Peyer's patch (tissue), 4 donors: ENCODE results near the gene GPRIN3. TPM values are rescaled to one million over a fixed set of nuclear protein-coding genes. Genes with fewer than 3 reads are reported as not detected.

Source experiments
- DNase-seq, 3 donors: peaks; one replicate each; pipeline ENCODE4 v3.0.0-alpha.2; 2017 to 2019
- H3K27ac ChIP-seq, 4 donors: fragments of 200-600 bp; sonication (generic); one replicate each; pipeline ENCODE4 v1.5.1; 2016 to 2019
- H3K27me3 ChIP-seq, 2 donors: fragments of 200-600 bp; sonication (generic); one replicate each; pipeline ENCODE4 v1.5.1; 2019
- H3K36me3 ChIP-seq, 3 donors: fragments of 200-600 bp; sonication (generic); one replicate each; pipeline ENCODE4 v1.5.1; 2016 to 2019
- H3K4me1 ChIP-seq, 4 donors: fragments of 200-600 bp; sonication (generic); one replicate each; pipeline ENCODE4 v1.5.1; 2016 to 2019
- H3K4me3 ChIP-seq, 4 donors: fragments of 200-600 bp; sonication (generic); 1 replicate in 3 of 4; 2 replicates in 1 of 4; pipeline ENCODE4 v1.5.1; 2016 to 2019; ENCODE audit warnings: mild to moderate bottlenecking in 1 of 4
- H3K9me3 ChIP-seq, 4 donors: fragments of 200-600 bp; sonication (generic); one replicate each; pipeline ENCODE4 v1.5.1; 2016 to 2019; ENCODE audit warnings: mild to moderate bottlenecking in 1 of 4
- POLR2A ChIP-seq, 2 donors: fragments of 450-650 bp; IDR thresholded peaks; one replicate each; pipeline ENCODE4 v1.5.1; 2017; ENCODE audit warnings: antibody characterized with exemption in 2 of 2, mild to moderate bottlenecking in 2 of 2, moderate library complexity in 2 of 2
- total RNA-seq, 4 donors: library from RNA; depleted of rRNA; stranded (reverse); fragments of >200 nt; gene quantifications; one replicate each; pipeline ENCODE4 v1.1.0, GENCODE V29; 2016
- TF ChIP-seq, protein P1 (sequence below), 6 experiments: fragments of 450-650 bp in 4 of 6; fragments of 200-600 bp in 2 of 6; sonication (generic) in 1 of 6; IDR thresholded peaks; one replicate each; pipeline ENCODE4 v1.5.1; 2017 to 2019; ENCODE audit warnings: antibody characterized with exemption in 6 of 6, mild to moderate bottlenecking in 3 of 6, moderate library complexity in 1 of 6

Gene GPRIN3
- total RNA-seq, 4 donors from 2014 or later = 13.1 to 26.8 (median 17.8) TPM

DNA sequence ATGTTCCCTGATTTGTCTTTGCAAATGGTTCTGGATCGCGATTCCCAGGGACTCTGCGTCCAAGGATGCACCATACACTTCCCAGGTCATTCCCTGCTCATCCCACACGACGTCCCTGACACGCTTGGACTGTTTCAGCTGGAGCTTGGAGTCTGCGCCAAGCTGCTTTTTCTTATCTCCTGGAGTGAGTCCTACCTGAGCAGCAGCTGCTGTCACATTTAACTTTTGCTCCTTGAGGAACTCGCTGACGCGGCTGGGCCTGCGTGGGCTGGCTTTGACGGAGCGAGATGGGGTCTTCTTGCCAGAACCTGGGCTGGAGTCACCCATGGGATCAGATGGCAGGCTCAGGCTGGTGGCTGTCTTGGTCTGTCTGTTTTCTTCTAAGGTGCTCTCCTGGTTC lies 59.6 kb downstream of the GPRIN3 start:
- H3K4me3 ChIP-seq = no peak overlapping the region
- no peaks in the 10 kb centered on the region for H3K9me3 ChIP-seq
- TF ChIP-seq POLR2A (IDR thresholded peaks at IDR 0.05) = no peak
- TF ChIP-seq, protein P1, sequence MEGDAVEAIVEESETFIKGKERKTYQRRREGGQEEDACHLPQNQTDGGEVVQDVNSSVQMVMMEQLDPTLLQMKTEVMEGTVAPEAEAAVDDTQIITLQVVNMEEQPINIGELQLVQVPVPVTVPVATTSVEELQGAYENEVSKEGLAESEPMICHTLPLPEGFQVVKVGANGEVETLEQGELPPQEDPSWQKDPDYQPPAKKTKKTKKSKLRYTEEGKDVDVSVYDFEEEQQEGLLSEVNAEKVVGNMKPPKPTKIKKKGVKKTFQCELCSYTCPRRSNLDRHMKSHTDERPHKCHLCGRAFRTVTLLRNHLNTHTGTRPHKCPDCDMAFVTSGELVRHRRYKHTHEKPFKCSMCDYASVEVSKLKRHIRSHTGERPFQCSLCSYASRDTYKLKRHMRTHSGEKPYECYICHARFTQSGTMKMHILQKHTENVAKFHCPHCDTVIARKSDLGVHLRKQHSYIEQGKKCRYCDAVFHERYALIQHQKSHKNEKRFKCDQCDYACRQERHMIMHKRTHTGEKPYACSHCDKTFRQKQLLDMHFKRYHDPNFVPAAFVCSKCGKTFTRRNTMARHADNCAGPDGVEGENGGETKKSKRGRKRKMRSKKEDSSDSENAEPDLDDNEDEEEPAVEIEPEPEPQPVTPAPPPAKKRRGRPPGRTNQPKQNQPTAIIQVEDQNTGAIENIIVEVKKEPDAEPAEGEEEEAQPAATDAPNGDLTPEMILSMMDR (IDR thresholded peaks at IDR 0.05) = no peak
- no peaks in the 10 kb centered on the region for H3K27me3 ChIP-seq
- peaks cover 0 to 13% (median 0%) of the 10 kb centered on the region in 4 donors for H3K4me1 ChIP-seq
- H3K36me3 ChIP-seq = peaks cover 0 to 13% (median 0%) of the 10 kb centered on the region in 3 donors
- H3K27ac ChIP-seq = no peak overlapping the region
- DNase-seq = no peak

DNA sequence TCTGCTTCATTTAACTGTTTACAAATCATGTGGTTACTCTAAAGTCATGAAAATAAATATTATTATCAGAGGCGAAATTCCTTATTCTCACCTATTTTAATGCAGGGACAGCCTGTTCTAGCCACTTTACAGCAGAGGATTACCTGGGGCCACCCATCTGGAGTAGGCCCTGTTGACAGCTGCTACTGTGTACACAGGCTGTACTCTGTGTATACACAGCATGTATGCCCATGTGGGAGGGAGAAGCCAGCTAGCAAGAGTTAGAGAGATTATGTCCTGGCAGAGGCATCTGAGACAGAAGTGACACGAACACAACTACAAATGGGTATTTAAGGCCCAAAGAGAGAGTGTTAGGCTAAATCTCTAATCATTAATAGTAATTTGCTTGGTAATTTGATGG lies 62.1 kb downstream of the GPRIN3 start:
- TF ChIP-seq, protein P1 (IDR thresholded peaks at IDR 0.05) = no peak
- no peak for TF ChIP-seq POLR2A (IDR thresholded peaks at IDR 0.05)
- Histone ChIP-seq H3K27me3 (no peaks in the 10 kb centered on the region), H3K9me3 (no peaks in the 10 kb centered on the region), H3K36me3 (peaks cover 0 to 13% (median 0%) of the 10 kb centered on the region in 3 donors), H3K4me1 (peaks cover 0 to 7% (median 0%) of the 10 kb centered on the region in 4 donors), H3K27ac (no peak overlapping the region), H3K4me3 (no peak overlapping the region)
- no peak for DNase-seq

DNA sequence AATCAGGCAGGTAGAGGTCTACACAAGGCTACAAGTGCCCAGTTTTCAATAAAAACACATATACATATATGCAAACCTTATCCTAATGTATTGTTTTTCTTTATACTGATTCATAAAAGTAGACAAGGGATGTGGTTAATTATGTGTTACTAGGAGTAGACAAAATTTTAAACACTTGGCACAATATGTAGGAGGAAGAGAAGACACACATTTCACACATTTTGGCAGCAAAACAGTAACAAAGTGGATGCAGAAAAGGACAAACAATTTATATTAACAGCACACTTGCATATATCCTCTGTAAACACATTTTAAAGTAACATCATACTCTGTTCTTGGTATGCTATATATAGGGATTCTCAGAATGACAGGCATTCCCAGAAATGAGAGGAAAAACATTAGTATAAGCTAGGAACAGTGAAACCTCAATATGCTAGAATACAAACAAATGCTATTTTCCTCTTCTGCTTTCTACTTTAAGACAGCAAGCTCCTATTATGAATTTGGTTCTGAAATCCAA lies 63.8 kb downstream of the GPRIN3 start:
- H3K27me3 ChIP-seq = no peaks in the 10 kb centered on the region
- H3K4me1 ChIP-seq = peaks cover 0 to 7% (median 0%) of the 10 kb centered on the region in 4 donors
- H3K36me3 ChIP-seq = peaks cover 0 to 2% (median 0%) of the 10 kb centered on the region in 3 donors
- no peak for TF ChIP-seq POLR2A (IDR thresholded peaks at IDR 0.05)
- TF ChIP-seq, protein P1 (IDR thresholded peaks at IDR 0.05) = no peak
- peak overlapping the region in 1 of 4 donors; percentile 8 for H3K27ac ChIP-seq
- DNase-seq = no peak
- H3K9me3 ChIP-seq = no peaks in the 10 kb centered on the region
- no peak overlapping the region for H3K4me3 ChIP-seq

DNA sequence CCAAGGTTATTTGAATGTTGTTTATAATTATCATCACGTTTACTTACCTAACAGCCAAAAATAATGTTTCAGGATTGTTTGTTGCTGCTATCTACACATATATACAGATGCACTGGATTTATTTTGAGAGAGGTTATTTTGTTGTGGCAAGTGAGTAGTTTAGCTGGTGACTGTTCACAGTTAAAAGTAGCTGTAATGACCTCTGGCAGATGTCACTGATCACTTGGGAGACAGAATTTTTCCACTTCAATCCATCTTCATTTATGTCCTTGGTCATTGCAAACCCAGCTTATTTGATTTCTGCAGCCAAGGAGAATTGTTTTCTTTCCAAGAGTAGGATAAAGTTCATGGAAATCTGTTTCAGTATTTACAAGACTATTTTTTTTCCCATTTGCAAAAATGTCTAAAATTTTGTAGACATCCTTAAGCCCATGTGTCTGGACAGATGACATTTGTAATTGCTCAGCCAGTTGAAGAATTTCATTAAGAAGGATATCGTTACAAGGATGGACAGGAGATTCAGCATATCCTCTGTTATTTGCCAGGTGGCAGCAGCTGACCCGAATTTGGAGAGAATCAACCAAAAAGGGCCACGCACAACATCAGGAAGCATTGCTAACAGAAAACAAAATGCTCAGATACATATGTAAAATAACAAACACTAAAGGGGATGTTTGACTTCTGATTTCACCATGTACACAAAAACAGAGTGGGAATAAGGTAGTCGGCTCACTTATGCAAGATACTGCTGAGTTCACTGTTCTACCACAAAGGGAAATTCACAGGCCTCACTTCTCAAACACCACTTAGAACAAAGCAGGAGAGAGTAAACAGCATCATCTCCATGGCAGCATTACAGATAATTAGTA lies 64.5 kb downstream of the GPRIN3 start:
- no peak for DNase-seq
- H3K4me1 ChIP-seq = peaks cover 0 to 7% (median 0%) of the 10 kb centered on the region in 4 donors
- H3K27me3 ChIP-seq = no peaks in the 10 kb centered on the region
- H3K9me3 ChIP-seq = no peaks in the 10 kb centered on the region
- no peaks in the 10 kb centered on the region for H3K36me3 ChIP-seq
- peak overlapping the region in 1 of 4 donors; percentile 8 for H3K27ac ChIP-seq
- H3K4me3 ChIP-seq = no peak overlapping the region
- TF ChIP-seq, protein P1 (IDR thresholded peaks at IDR 0.05) = no peak
- no peak for TF ChIP-seq POLR2A (IDR thresholded peaks at IDR 0.05)

DNA sequence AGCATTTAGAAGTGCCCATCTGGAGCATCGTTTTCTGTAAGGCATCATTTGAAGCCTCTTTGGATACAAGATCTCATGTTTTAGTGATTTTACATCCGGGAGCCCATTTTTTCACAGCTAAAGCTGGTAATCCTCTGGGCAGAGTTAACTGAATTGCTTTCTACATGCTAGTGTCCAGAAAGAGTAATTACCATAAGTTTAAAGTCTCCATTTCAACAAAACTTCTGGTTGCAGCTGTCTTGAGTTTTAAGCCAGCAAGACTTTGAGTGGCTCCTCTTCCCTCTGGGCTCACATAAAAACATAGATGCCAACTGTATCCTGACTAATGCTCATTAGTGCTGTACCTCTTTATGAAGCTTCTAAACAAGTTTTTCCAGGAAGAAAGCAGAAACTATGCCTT lies 65.4 kb downstream of the GPRIN3 start:
- TF ChIP-seq, protein P1 (IDR thresholded peaks at IDR 0.05) = no peak
- TF ChIP-seq POLR2A (IDR thresholded peaks at IDR 0.05) = no peak
- no peak overlapping the region for H3K4me3 ChIP-seq
- no peak overlapping the region for H3K27ac ChIP-seq
- no peaks in the 10 kb centered on the region for H3K27me3 ChIP-seq
- no peaks in the 10 kb centered on the region for H3K9me3 ChIP-seq
- peaks cover 0 to 7% (median 0%) of the 10 kb centered on the region in 4 donors for H3K4me1 ChIP-seq
- H3K36me3 ChIP-seq = no peaks in the 10 kb centered on the region
- DNase-seq = no peak
